Endothelial cell of umbilical vein (primary cell): ENCODE results near the gene ENOPH1. TPM values are rescaled to one million over a fixed set of nuclear protein-coding genes. Genes with fewer than 3 reads are reported as not detected.

Source experiments
- BruUV-seq: library from RNA; stranded (reverse); fragments of 400-500 nt; replicated peaks from 2 replicates; lab custom pipeline; 2021; lab: Mats Ljungman, UMichigan
- CTCF ChIA-PET: fragments of 300-600, 350-600 bp; sonication (Branson Sonifier 250); formaldehyde crosslinking; loops from one replicate; lab custom pipeline; 2021; ENCODE audit warnings: antibody characterized with exemption, inconsistent platforms; lab: Charles Lee
- POLR2A ChIA-PET: fragments of 300-600, 350-600 bp; sonication (Branson Sonifier 250); formaldehyde crosslinking; loops from one replicate; lab custom pipeline; 2021; ENCODE audit warnings: antibody characterized with exemption, inconsistent platforms; lab: Charles Lee
- DNase-seq: peaks from one replicate; pipeline ENCODE4 v3.0.0-alpha.2; 2011; ENCODE audit warnings: low read depth, low spot score
- FAIRE-seq: peaks from 2 replicates; lab custom pipeline; 2011; peaks lifted over from hg19 to GRCh38; lab: Jason Lieb, UNC
- H2AFZ ChIP-seq: 2 replicates; pipeline ENCODE4 v1.6.0; 2012; ENCODE audit warnings: low read depth, low read length, control low read depth, inconsistent platforms
- H3K27ac ChIP-seq: 2 replicates; pipeline ENCODE4 v1.5.1; 2011; ENCODE audit warnings: low read depth, mild to moderate bottlenecking, control low read depth, low read length, moderate library complexity; ENCODE audit not compliant: insufficient read depth
- H3K27me3 ChIP-seq, 2 experiments: 2 replicates each; pipeline versions ENCODE4 v1.6.0 to v1.6.1; 2011; ENCODE audit warnings: low read length in 2 of 2, mixed read lengths in 1 of 2; ENCODE audit not compliant: control insufficient read depth in 2 of 2, insufficient read depth in 2 of 2
- H3K36me3 ChIP-seq, 2 experiments: 2 replicates in 1 of 2; 3 replicates in 1 of 2; pipeline ENCODE4 v1.5.1; 2011; ENCODE audit warnings: low read length in 2 of 2, mild to moderate bottlenecking in 1 of 2, moderate library complexity in 1 of 2; ENCODE audit not compliant: control insufficient read depth in 2 of 2, insufficient read depth in 2 of 2; ENCODE audit errors: extremely low read depth in 1 of 2
- H3K4me1 ChIP-seq: 3 replicates; pipeline ENCODE4 v1.5.1; 2011; ENCODE audit warnings: mild to moderate bottlenecking, low read length; ENCODE audit not compliant: control insufficient read depth, insufficient read depth; ENCODE audit errors: extremely low read depth
- H3K4me2 ChIP-seq: 2 replicates; pipeline ENCODE4 v1.6.1; 2011; ENCODE audit warnings: low read length, control low read depth, mixed read lengths; ENCODE audit not compliant: insufficient read depth
- H3K4me3 ChIP-seq, 3 experiments: fragments of 200-600 bp in 1 of 3; sonication (generic), shearing (Covaris generic) in 1 of 3; replicated peaks in 1 of 3; 2 replicates each; pipeline ENCODE4 v1.5.1; 2011 to 2016; ENCODE audit warnings: control low read depth in 3 of 3, low read length in 3 of 3, mild to moderate bottlenecking in 2 of 3, inconsistent platforms in 1 of 3, low read depth in 1 of 3, moderate library complexity in 1 of 3; ENCODE audit not compliant: insufficient read depth in 1 of 3
- H3K79me2 ChIP-seq: 2 replicates; pipeline ENCODE4 v1.6.0; 2012; ENCODE audit warnings: low read length, inconsistent platforms; ENCODE audit not compliant: control insufficient read depth, insufficient read depth
- H3K9ac ChIP-seq: replicated peaks from 2 replicates; pipeline ENCODE3; 2011; ENCODE audit warnings: low read length, control low read depth; ENCODE audit not compliant: insufficient read depth; ENCODE audit errors: extremely low read depth
- H3K9me1 ChIP-seq: replicated peaks from 3 replicates; pipeline ENCODE4 v1.6.0; 2011; ENCODE audit warnings: mild to moderate bottlenecking, low read length; ENCODE audit not compliant: control insufficient read depth, insufficient read depth; ENCODE audit errors: extremely low read depth
- H3K9me3 ChIP-seq: replicated peaks from 2 replicates; pipeline ENCODE4 v1.5.1; 2012; ENCODE audit warnings: low read length, inconsistent platforms; ENCODE audit not compliant: control insufficient read depth, insufficient read depth
- H4K20me1 ChIP-seq: replicated peaks from 2 replicates; pipeline ENCODE3; 2011; ENCODE audit warnings: mild to moderate bottlenecking, low read length; ENCODE audit not compliant: control insufficient read depth, insufficient read depth; ENCODE audit errors: extremely low read depth
- EZH2 ChIP-seq: IDR thresholded peaks from 2 replicates; pipeline ENCODE4 v1.6.1; 2012; ENCODE audit warnings: borderline replicate concordance, low read depth, mild to moderate bottlenecking, moderate library complexity, low read length, inconsistent platforms; ENCODE audit not compliant: severe bottlenecking
- FOS ChIP-seq: IDR thresholded peaks from 2 replicates; pipeline ENCODE4 v1.6.1; 2011; ENCODE audit warnings: mild to moderate bottlenecking, low read length, moderate library complexity, borderline replicate concordance; ENCODE audit not compliant: insufficient read depth
- GATA2 ChIP-seq: IDR thresholded peaks from 2 replicates; pipeline ENCODE4 v1.7.0; 2011; ENCODE audit warnings: low read depth, mild to moderate bottlenecking, moderate library complexity, mixed read lengths, low read length; ENCODE audit not compliant: insufficient read length, insufficient read depth
- JUN ChIP-seq: IDR thresholded peaks from 2 replicates; pipeline ENCODE4 v1.6.1; 2011; ENCODE audit warnings: borderline replicate concordance, low read depth; ENCODE audit not compliant: insufficient read length, insufficient read depth
- MYC ChIP-seq: IDR thresholded peaks from one replicate; pipeline ENCODE4 v1.6.1; 2011; ENCODE audit warnings: mild to moderate bottlenecking, low read depth, low read length
- POLR2A ChIP-seq: IDR thresholded peaks from 2 replicates; pipeline ENCODE4 v1.6.1; 2012; ENCODE audit warnings: low read depth, mild to moderate bottlenecking, control low read depth, low read length
- POLR2AphosphoS5 ChIP-seq: IDR thresholded peaks from 2 replicates; pipeline ENCODE4 v1.6.1; 2012; ENCODE audit warnings: low read depth, mild to moderate bottlenecking, control low read depth, low read length, moderate library complexity; ENCODE audit not compliant: insufficient read depth
- dilution Hi-C: fragments of 300-500 bp; cut with MboI; formaldehyde crosslinking; loops from one replicate; pipeline ENCODE4 v1.15.0; 2019; ENCODE audit warnings: low sequenced_read_pairs; ENCODE audit not compliant: extremely low pct_ligation_motif_present
- intact Hi-C: fragments of 100-400 bp; cut with micrococcal nuclease; formaldehyde crosslinking; loops from one replicate; pipeline ENCODE4 v1.10.0; 2022
- polyA plus RNA-seq, 4 experiments: library from polyadenylated mRNA; depleted of rRNA in 3 of 4; stranded (reverse) in 3 of 4; unstranded in 1 of 4; fragments of >200 nt; gene quantifications; 2 replicates each; pipeline versions ENCODE4 v1.2.1 to v1.2.3, GENCODE V29; 2011 to 2012; ENCODE audit warnings: missing spikeins in 1 of 4
- total RNA-seq: library from RNA; stranded (reverse); gene quantifications from 2 replicates; pipeline ENCODE4 v1.2.3, GENCODE V29; 2021
- TF ChIP-seq, protein P1 (sequence below): IDR thresholded peaks from 2 replicates; pipeline ENCODE4 v1.6.1; 2011; ENCODE audit not compliant: insufficient read depth, insufficient read length
- TF ChIP-seq, protein P2 (sequence below), 2 donors: IDR thresholded peaks; 1 replicate in 1 of 2; 2 replicates in 1 of 2; pipeline ENCODE4 v1.5.1; 2011; ENCODE audit warnings: low read length in 2 of 2, mild to moderate bottlenecking in 2 of 2, moderate library complexity in 2 of 2, control low read depth in 1 of 2, inconsistent platforms in 1 of 2, low read depth in 1 of 2; ENCODE audit not compliant: insufficient read depth in 1 of 2; ENCODE audit errors: extremely low read depth in 1 of 2

The ENOPH1 gene
- total and polyA plus RNA-seq, 2 donors (not counting 3 experiments of a cell fraction or from before 2014, with no cell fraction given), result 11.1 to 35.0 TPM

DNA sequence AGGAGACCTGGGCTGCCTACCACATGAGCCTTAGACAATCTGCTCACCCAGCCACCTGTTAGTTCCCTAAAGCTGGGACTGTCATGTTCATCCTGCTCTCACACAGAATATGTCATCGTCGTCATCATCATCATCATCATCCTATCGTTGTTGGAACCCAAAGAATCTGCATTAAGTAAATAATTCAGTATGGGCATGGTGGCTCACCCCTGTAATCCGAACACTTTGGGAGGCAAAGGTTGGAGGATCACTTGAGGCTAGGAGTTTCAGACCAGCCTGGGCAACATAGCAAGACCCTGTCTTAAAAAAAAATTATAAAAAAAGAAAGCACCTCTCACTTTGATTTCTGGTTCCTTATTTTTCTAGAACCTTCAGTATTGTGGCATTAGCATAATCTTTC is 6.4 kb downstream of the ENOPH1 start:
- H3K27me3 ChIP-seq, result no peaks in the 10 kb centered on the region
- no peaks in the 10 kb centered on the region for H3K9me3 ChIP-seq
- POLR2A ChIA-PET, result interaction anchor here (1.7 kb wide), 1 partner anchor 7 kb away, joined by 5 read pairs; no protein-coding TSS in a partner anchor
- no peak overlapping the region for H3K4me2 ChIP-seq
- no TSS peak for BruUV-seq
- FAIRE-seq (no peak), DNase-seq (no peak)
- peaks cover 2% of the 10 kb centered on the region for H3K4me1 ChIP-seq
- peaks cover 4% of the 10 kb centered on the region for H4K20me1 ChIP-seq
- intact Hi-C loops, result no loop called here
- H2AFZ ChIP-seq, result no peak overlapping the region
- H3K27ac ChIP-seq, result no peak overlapping the region
- CTCF ChIA-PET, result no interaction called here
- H3K9ac ChIP-seq, result no peak overlapping the region
- no peaks in the 10 kb centered on the region for H3K36me3 ChIP-seq
- dilution Hi-C loops, result no loop called here
- peaks cover 3% of the 10 kb centered on the region for H3K9me1 ChIP-seq
- TF ChIP-seq JUN (no peak), GATA2 (no peak), POLR2AphosphoS5 (no peak), MYC (no peak), POLR2A (no peak), FOS (no peak), EZH2 (no peak)
- TF ChIP-seq, protein P1, sequence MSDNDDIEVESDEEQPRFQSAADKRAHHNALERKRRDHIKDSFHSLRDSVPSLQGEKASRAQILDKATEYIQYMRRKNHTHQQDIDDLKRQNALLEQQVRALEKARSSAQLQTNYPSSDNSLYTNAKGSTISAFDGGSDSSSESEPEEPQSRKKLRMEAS, result no peak
- TF ChIP-seq, protein P2, sequence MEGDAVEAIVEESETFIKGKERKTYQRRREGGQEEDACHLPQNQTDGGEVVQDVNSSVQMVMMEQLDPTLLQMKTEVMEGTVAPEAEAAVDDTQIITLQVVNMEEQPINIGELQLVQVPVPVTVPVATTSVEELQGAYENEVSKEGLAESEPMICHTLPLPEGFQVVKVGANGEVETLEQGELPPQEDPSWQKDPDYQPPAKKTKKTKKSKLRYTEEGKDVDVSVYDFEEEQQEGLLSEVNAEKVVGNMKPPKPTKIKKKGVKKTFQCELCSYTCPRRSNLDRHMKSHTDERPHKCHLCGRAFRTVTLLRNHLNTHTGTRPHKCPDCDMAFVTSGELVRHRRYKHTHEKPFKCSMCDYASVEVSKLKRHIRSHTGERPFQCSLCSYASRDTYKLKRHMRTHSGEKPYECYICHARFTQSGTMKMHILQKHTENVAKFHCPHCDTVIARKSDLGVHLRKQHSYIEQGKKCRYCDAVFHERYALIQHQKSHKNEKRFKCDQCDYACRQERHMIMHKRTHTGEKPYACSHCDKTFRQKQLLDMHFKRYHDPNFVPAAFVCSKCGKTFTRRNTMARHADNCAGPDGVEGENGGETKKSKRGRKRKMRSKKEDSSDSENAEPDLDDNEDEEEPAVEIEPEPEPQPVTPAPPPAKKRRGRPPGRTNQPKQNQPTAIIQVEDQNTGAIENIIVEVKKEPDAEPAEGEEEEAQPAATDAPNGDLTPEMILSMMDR (IDR thresholded peaks at IDR 0.05; ENCODE audit: extremely low read depth in 1 of 2, insufficient read depth in 1 of 2, low read depth in 1 of 2, low read length in 2 of 2), result no peak
- no peak overlapping the region for H3K4me3 ChIP-seq
- H3K79me2 ChIP-seq, result peaks cover 95% of the 10 kb centered on the region
